Measurements from ENCODE around the gene DDX31.
"Not testable (repeated sequence)": the region's sequence is repeated elsewhere in the genome, so short reads cannot be mapped to it uniquely, and the experiment has no call there.

DDX31 gene

GRCh38 chr9:132575811-132576210 is 94.0 kb downstream of the DDX31 start:
- no peak for DNase-seq

- peak; percentile 43 to 51 for DNase-seq
Measured at GRCh38 chr9:132575005-132575609, 94.7 kb downstream of the DDX31 start.

GRCh38 chr9:132572921-132573320 is 96.9 kb downstream of the DDX31 start:
- no peak for DNase-seq

- DNase-seq, result no peak
Measured at GRCh38 chr9:132571806-132572600, 97.8 kb downstream of the DDX31 start.

GRCh38 chr9:132568787-132569186 is 101.0 kb downstream of the DDX31 start:
- not testable (repeated sequence) for DNase-seq

- no peak for DNase-seq
Measured at GRCh38 chr9:132564526-132564925, 105.3 kb downstream of the DDX31 start.

DNA sequence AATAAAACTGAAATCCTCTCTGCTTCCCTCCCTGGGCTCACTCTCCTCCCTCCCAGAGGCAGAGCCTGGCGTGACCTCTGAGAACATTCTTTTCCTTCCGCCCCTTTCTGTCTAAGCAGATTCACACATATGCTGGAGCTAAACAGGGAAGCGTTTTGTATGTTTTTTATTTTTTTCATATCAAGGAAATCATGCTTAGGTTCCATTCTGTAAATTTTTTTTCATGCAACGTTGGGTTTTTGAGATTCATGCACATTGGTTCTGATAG is 107.5 kb downstream of the DDX31 start:
- DNase-seq, result no peak

- DNase-seq, result no peak
Measured at GRCh38 chr9:132560616-132561202, 109.1 kb downstream of the DDX31 start.

DNA sequence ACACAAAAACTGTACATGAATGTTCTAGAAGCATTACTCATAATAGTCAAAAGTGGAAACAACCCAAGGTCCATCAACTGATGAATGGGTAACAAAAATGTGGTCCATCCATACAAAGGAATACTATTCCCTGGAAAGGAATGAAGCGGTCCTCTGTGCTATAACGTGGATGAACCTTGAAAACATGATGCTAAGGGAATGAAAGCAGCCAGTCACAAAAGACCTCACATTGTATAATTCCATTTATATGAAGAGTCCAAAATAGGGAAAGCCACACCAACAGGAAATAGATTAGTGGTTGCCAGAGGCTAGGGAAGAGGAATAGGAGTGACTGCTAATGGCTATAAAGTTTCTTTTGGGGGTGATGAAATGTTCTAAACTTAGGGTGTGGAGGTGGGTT is 110.1 kb downstream of the DDX31 start:
- no peak for DNase-seq

DNA sequence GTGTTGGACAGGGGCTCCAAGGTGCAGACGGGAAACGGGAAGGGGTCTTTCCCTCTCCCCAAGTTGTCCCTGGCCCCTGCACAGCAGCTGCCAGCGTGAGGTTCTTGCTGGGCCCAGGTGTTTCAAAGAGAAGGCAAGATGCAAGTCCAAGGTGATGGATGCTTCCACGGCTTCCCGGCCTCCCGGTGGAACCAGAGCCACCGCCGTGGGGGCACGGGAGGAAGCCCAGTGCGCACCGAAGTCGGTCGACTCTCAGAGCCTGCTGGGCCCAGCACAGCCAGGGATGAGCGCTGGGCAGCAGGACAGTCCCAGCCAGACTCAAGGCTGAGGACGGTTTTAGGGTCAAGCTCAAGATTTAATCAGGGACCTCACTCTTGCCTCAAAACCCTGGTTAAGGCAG is 112.6 kb downstream of the DDX31 start:
- no peak for DNase-seq

GRCh38 chr9:132556714-132557113 is 113.1 kb downstream of the DDX31 start:
- DNase-seq, result no peak

DNA sequence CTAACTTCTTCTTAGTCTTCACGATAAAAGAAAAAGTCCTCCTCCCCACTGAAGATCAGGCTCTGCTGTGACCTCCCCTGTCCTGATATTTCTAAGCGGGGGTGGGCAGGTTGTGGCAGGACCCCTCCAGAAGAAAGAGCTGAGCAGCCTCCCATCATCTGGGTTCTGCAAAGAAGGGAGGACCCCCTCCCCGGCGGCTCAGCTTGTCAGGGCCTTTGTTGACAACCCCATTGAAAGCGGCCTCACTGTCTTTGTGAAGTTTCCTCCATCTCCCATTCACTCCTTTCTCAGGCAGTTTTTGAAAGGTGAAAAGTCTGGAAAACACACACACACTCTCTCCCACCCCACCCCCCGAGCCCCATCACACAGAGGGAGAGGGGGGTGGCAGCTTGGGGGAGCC is 113.5 kb downstream of the DDX31 start:
- DNase-seq, result no peak

DNA sequence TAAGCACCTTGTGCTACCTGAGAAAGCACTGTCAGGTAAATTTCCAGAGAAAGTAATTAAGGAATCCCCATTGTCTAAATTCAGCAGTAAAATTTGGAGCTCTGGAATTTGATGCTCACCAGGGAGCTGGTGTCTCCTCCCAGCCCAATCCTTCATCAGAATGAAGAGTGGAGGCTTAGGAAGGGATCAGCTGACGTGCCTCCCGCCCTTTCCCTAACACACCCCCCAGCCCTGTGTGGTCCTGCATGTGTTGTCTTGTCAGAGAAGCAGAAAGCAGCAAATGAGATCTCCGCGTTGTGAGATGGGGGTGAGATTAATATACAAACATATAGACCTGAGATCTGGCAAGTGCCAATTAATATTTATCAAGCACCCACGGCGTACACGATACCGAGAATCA is 114.3 kb downstream of the DDX31 start:
- no peak for DNase-seq

DNA sequence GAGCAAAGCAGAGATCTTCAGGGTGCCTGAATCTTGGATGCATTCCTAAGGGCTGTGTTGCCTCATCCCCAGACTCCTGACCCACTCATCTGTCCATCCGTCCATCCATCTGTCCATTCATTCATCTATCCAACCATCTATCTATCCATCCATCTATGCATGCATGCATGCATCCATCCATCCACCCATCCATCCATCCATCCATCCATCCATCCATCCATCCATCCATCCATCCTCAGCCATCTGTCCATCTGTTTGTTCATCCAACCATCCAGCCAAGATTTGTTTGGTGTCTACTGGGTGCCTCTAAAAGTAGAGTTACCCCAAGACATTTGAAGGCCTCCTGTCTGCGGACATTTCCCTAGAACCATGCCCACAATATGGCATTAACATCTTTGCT is 115.0 kb downstream of the DDX31 start:
- no peak for DNase-seq

DNA sequence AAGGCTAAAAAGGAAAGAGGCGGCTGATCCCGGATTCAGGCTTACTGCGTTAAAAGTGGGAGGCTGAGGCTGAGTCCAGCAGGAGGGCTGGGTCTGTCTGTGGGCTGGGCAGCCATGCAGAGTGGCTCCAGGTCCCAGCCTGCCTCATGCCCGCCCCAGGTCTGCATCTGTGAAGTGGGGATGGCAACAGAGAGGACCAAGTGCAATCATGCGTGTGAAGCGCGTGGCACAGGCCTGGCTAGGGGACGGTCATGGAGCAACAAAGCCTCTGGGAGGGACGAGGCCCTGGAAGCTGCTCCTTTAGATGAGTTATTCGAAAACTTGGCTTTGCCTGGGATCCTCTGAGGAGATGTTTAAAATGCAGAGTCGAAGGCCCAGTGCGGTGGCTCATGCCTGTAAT is 117.7 kb downstream of the DDX31 start:
- DNase-seq, result no peak

- no peak for DNase-seq
Measured at GRCh38 chr9:132551556-132551955, 118.2 kb downstream of the DDX31 start.

GRCh38 chr9:132548751-132549640 is 120.8 kb downstream of the DDX31 start:
- DNase-seq, result no peak

GRCh38 chr9:132547976-132548730 is 121.6 kb downstream of the DDX31 start:
- DNase-seq, result no peak

- DNase-seq, result no peak
Measured at GRCh38 chr9:132547436-132547835, 122.3 kb downstream of the DDX31 start.

DNA sequence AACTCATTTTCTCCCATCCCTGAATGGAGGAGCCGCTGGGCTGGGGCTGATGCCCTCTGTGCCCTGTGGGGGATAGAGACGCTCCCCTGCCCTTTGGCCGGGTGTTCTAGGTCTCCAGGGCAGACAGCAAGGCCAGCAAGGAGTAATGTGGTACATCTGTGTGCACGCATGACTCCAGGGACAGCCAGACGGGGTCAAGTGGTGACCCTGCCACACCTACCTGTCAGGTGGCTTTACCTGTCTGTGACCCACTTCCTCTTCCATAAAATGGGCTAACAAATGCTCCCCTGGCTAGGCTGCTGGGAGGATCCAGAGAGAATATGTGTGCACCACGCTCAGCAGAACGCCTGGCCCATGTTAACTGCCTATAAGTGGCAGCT is 122.7 kb downstream of the DDX31 start:
- no peak for DNase-seq

DNA sequence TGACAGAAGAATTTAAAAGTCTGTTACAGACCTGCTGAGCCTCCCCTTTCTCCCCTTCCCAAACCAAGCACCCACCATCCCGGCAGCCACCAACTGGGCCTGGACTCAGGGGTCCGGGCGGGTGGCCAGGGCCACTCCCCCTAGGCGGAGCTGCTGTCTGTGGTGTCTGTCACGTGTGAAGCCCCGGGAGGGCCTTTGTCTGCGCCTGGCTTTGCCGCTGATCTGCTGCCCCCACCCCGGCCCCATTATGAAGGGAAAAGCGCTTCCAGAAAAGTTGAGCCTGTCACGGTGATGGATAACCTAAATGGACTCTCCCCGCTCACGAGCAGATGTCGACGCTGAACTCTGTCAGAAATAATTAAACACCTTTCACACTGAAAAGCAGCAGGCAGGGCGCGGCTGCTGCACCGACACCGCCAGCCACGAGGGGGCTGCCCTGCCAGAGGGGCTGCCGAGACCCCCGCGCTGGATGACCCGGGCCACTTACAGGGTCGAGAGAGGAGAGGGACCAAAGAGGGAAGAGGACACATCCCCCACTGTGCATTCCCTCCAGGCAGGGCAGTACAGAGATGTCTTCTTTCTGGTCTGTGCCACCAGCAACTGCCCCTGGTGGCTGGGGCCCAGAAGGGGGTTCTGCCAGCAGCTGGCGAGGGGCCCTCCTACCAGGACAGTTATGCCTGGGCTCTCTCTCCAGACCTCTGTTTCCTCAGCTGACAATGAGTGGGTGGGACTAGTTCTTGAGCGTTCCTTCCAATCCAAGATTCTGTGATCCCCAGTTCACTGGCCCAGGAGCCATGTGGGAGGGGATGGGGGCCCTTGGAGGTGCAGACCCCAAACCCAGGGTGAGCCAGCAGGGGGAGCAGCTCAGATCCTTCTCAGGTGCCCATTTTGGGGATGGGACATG is 123.4 kb downstream of the DDX31 start:
- DNase-seq, result no peak

- no peak for DNase-seq
Measured at GRCh38 chr9:132545578-132545977, 124.2 kb downstream of the DDX31 start.
